Stimulated activated CD4-positive, alpha-beta T cell treated with anti-CD3 and anti-CD28 coated beads, Interleukin-4, amount 100 ng/mL, for 24 hours (primary cell): ENCODE data around the gene CA9.

ENCODE experiments used
- DNase-seq: peaks from one replicate; pipeline ENCODE4 v3.0.0-alpha.2; 2020

The CA9 gene

GRCh38 chr9:35675732-35676392 lies 2.1 kb downstream of the CA9 start:
- DNase-seq, result peak; percentile 33

GRCh38 chr9:35679091-35679490 lies 5.4 kb downstream of the CA9 start:
- DNase-seq, result no peak

DNA sequence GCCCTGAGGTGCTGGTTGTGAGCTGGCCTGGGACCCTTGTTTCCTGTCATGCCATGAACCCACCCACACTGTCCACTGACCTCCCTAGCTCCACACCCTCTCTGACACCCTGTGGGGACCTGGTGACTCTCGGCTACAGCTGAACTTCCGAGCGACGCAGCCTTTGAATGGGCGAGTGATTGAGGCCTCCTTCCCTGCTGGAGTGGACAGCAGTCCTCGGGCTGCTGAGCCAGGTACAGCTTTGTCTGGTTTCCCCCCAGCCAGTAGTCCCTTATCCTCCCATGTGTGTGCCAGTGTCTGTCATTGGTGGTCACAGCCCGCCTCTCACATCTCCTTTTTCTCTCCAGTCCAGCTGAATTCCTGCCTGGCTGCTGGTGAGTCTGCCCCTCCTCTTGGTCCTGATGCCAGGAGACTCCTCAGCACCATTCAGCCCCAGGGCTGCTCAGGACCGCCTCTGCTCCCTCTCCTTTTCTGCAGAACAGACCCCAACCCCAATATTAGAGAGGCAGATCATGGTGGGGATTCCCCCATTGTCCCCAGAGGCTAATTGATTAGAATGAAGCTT lies 6.1 kb downstream of the CA9 start:
- no peak for DNase-seq

- no peak for DNase-seq
These were observed 6.8 kb downstream of the CA9 start for GRCh38 chr9:35680331-35681105.

DNA sequence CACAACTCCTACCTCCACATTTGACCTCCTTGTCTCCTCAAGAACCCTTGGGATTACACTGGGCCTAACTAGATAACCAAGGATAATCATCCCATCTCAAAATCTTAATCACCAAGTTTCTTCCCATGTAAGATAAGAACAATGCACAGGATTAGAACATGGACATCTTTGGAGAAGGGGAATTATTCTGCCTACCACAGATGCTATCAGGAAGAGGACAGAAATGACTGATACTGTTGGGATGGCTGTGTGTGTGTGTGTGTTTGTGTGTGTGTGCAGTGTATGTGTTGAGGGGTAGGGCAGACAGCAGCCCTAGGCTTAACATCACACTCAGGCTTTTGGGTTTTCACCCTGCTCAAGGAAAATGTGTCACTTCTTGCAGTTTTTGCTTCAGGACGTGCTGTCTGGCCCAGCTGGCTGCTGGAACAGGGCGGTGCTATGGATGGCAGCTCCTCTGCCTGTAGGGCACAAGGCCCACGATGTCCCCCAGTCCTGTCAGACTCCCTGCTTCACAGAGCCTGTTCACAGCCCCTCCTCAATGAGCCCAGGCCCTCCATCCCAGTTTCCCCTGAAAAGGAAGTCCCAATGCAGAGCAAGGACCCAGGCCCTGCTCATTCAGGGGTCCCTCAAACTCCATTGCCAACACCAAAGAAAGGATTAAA lies 7.7 kb downstream of the CA9 start:
- DNase-seq, result no peak

GRCh38 chr9:35682051-35682450 lies 8.3 kb downstream of the CA9 start:
- no peak for DNase-seq

- DNase-seq, result no peak
These were observed 9.0 kb downstream of the CA9 start for GRCh38 chr9:35682520-35683315.

- DNase-seq, result no peak
These were observed 9.6 kb downstream of the CA9 start for GRCh38 chr9:35683323-35683722.

DNA sequence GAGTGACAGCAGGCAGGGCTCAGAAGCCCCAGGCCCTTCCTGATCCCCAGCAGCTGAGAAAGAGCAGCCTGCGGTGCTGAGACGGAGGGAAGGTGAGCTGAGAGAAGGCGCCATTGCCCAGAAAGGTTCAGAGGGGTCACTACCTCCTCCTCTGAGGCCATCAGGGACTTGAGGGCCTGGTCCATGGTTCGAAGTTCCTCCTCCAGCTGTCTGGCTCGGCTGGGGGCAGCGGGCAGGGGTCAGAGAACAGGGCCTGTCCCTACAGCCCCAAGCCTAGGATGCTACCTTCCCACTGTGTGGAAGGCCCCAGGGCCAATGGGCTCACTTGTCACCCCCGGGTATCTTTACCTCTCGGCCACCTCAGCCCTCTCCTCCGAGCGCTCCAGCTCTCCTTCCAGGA lies 11.2 kb downstream of the CA9 start:
- no peak for DNase-seq

DNA sequence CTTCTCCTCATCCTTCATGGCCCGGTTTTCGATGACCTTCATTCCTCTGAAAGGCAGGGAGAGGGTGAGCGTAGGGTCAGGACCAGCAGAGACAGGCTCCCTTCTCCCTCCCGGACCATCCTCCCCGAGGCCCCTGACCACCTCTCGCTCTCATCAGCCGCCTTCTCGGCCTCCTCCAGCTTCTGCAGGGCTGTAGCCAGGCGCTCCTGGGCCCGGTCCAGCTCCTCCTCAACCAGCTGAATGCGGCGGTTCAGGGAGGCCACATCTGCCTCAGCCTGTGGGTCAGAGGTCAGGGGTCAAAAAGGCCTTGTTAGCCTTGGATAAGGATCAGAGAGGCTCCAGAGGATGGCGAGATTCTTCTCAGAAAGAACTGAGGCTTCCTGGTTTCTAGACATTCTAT lies 11.8 kb downstream of the CA9 start:
- DNase-seq, result no peak

DNA sequence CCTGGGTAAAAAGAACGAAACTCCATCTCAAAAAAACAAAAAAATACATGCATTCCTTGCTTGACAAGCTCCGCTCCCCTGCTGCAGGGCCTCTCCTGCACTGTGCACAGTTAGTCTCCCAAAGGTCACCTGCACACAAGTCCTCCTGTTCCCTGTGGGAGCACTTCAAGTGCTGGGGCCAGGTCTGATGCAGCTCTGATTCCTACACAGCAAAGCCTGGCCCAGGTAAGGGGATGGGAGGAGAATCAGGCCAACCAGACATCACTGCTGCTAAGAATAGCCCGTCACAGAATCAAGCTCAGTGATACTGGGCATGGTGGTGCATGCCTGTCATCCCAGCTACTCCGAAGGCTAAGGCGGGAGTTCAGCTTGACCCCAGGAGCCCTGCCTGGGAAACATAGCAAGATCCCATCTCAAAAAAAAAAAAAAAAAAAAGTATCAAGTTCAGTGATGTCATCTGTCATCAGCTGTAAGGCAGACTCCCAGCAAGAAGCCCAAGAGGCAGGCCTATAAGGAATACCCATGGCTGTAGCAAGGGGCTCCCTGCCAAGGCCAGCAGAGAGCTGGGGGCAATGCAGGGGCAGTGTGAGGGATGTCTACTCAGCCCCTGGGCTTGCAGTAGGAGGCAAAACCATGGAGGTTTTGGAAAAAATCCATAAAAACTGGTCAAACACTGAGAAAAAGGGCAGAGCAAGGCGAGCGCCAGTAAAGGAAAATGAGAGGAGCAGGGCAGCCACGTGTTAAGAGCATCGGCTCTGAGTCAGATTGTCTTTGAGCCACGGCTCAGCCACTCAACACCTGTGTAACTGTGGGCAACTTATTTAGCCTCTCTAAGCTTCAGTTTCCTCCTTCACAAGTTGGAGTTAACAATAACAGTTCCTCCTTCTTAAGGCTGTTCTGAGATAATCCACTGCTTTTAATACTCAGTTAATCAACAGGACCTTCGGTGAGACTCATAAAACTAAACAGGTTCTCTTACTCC lies 12.8 kb downstream of the CA9 start:
- no peak for DNase-seq

DNA sequence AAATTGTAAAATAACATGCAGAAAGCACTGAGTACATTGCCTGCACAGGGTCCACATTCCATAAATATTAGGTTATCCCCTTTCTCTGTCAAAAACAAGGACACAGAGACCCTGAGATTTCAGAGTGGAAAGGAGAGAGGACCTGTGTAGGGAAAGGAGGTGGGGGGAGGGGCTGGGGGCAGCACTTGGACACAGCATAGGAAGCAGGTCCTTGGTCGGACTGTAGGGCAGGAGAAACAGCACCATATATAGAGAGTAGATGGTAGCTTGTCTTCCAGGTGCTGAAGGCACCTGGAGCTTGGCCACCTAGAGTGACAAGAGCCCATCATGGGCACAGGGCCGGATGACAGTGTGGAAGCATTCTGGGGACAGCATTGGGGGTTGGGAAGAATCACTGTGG lies 13.6 kb downstream of the CA9 start:
- no peak for DNase-seq

DNA sequence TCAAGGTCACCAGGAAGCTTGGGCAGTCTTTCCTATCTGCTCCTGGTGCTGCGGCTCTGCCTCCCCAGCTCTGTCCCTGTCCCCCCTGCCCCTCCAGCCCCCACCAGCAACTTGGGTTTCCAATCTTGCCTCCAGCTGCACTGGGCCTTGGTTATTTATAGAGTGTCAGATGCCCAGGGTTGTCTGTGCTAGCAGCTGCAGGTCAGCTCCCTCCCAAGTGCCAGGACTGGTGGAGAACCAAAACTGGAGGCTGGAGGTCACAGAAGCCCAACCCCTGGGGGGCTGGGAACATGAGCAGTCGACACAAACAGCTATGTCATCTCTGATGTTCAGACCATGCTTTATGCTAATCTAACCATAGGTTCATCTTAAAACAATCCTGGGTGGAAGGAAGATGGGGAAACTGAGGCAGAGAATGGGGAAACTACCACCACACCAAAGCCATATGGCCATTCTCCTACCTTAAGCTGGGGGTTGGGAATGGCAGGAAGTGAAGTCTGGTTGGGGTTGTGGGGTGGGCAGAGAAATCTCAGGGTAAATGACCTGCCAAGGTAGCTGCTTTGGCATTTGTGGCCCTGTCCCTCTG lies 14.3 kb downstream of the CA9 start:
- DNase-seq, result no peak

GRCh38 chr9:35688558-35689541 lies 15.1 kb downstream of the CA9 start:
- peak; percentile 33 for DNase-seq

- no peak for DNase-seq
These were observed 16.0 kb downstream of the CA9 start, which contains the start of gene TPM2 for GRCh38 chr9:35689542-35690293. Gene TPM2 (minus strand): TSS chr9:35689925. CDS start chr9:35689817, 108 bp downstream.

GRCh38 chr9:35690294-35690613 lies 16.5 kb downstream of the CA9 start:
- DNase-seq, result no peak

DNA sequence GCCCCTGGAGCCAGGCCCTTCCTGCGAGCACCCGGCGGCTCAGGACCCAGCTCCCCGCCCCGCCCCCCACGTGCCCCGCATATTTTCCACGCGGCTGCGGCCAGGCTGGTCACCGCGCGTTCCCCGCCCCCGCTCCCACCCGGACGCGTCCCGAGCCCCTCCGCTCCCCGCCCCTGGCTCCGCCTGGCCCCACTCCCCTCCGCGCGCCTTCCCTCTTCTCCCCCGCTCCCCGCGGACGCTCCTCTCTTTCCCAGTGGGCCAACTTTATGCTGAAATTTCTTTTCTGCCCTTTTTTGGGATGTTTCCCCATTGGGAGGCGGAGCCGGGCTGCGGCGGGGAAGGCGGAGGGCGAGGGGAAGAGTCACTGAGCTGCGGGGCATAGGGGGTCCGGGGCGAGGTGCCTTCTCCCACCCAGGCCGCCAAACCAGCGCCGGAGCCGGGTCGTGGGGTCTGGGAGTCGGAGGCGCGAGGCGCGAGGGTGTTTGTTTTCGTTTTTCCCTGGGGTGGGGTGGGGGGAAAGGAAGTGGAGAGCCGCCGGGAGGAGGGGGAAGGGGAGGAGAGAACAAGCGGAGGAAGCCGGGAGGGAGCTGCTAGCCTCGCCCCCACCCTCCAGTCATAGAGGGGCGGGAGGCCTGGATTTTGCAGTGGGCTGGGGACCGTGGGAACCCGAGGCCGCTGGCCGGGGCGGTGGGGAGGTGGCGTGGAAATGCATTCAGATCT lies 17.0 kb downstream of the CA9 start:
- DNase-seq, result peak; percentile 35

GRCh38 chr9:35691334-35691650 lies 17.6 kb downstream of the CA9 start:
- DNase-seq, result no peak
